ENCODE measurements around the gene FAM124B. TPM values are rescaled to one million over a fixed set of nuclear protein-coding genes. Genes with fewer than 3 reads are reported as not detected.

Gene FAM124B
- total RNA-seq, 1 experiment from 2014 or later, result not detected

DNA sequence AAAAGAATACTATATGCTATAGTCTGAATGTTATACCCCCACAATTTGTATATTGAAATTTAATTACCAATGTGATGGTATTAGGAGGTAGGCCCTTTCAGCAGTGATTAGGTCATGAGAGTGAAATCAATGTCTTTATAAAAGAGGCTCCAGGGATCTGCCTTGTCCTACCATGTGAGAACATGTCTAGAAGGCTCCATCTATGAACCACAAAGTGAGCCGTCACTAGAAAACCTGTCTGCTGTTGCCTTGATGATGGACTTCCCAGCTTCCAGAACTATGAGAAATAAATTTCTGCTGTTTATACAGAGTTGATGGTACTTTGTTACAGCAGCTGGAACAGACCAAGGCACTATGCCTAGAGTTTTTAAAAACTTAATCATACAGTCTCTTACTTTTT is 46.3 kb upstream of the FAM124B start:
- ChIA-PET CTCF (interaction anchor here (0.7 kb wide), 1 partner anchor 20 kb away, joined by 4 read pairs; no protein-coding TSS in a partner anchor), POLR2A (no interaction called here)
- no peak for DNase-seq
- H3K4me3 Mint-ChIP-seq (ENCODE audit: unreplicated experiment), result no peak overlapping the region
- Histone ChIP-seq H3K9me3 (peaks cover 4% of the 10 kb centered on the region; the same call in 1 of the 2 replicates), H3K4me3 (ENCODE audit: low read depth, low read length) (no peak overlapping the region), H3K27me3 (replicated peaks; ENCODE audit: control insufficient read depth, insufficient read depth, low read length) (no peaks in the 10 kb centered on the region), H3K4me1 (no peaks in the 10 kb centered on the region), H3K36me3 (ENCODE audit: control insufficient read depth, insufficient read depth, low read length) (no peaks in the 10 kb centered on the region)
- TF ChIP-seq, protein P1, sequence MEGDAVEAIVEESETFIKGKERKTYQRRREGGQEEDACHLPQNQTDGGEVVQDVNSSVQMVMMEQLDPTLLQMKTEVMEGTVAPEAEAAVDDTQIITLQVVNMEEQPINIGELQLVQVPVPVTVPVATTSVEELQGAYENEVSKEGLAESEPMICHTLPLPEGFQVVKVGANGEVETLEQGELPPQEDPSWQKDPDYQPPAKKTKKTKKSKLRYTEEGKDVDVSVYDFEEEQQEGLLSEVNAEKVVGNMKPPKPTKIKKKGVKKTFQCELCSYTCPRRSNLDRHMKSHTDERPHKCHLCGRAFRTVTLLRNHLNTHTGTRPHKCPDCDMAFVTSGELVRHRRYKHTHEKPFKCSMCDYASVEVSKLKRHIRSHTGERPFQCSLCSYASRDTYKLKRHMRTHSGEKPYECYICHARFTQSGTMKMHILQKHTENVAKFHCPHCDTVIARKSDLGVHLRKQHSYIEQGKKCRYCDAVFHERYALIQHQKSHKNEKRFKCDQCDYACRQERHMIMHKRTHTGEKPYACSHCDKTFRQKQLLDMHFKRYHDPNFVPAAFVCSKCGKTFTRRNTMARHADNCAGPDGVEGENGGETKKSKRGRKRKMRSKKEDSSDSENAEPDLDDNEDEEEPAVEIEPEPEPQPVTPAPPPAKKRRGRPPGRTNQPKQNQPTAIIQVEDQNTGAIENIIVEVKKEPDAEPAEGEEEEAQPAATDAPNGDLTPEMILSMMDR (IDR thresholded peaks at IDR 0.05; ENCODE audit: insufficient read depth in 1 of 2, low read depth in 1 of 2, low read length in 1 of 2, severe bottlenecking in 1 of 2, unreplicated experiment in 1 of 2), result no peak
- H3K27me3 Mint-ChIP-seq (ENCODE audit: insufficient read depth, unreplicated experiment), result no peaks in the 10 kb centered on the region
- no peaks in the 10 kb centered on the region for H3K9me3 Mint-ChIP-seq (ENCODE audit: unreplicated experiment)
- intact Hi-C loops (cut with micrococcal nuclease; ENCODE audit: unreplicated experiment), result loop anchor here (5.0 kb wide), 2 partner anchors 329 to 456 kb away; no protein-coding TSS in a partner anchor
- no TSS peak for BruUV-seq (replicated peaks)
- H3K36me3 Mint-ChIP-seq (ENCODE audit: insufficient read depth, unreplicated experiment), result no peaks in the 10 kb centered on the region
- H3K27ac Mint-ChIP-seq (ENCODE audit: unreplicated experiment), result no peak overlapping the region
- no peaks in the 10 kb centered on the region for H3K4me1 Mint-ChIP-seq (ENCODE audit: low read depth, unreplicated experiment)

DNA sequence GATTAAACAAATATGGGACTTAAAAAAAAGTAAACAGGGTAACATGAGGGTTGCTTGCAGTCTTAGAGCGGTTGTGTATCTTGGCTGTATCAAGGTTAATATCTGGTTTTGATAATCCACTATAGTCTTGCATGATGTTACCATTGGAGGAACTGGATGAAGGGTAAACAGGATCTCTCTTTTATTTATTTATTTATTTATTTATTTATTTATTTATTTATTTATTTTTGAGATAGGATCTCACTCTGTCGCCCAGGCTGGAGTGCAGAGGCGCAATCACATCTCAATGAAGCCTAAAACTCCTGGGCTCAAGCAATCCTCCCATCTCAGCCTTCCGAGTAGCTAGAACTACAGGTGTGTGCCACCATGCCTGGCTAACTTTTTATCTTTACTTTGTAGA is 42.9 kb upstream of the FAM124B start:
- H3K27me3 Mint-ChIP-seq (ENCODE audit: insufficient read depth, unreplicated experiment), result peaks cover 3% of the 10 kb centered on the region
- DNase-seq, result no peak
- Histone ChIP-seq H3K4me3 (ENCODE audit: low read depth, low read length) (no peak overlapping the region), H3K36me3 (ENCODE audit: control insufficient read depth, insufficient read depth, low read length) (no peaks in the 10 kb centered on the region), H3K9me3 (peaks cover 4% of the 10 kb centered on the region; the same call in 1 of the 2 replicates), H3K4me1 (no peaks in the 10 kb centered on the region), H3K27me3 (replicated peaks; ENCODE audit: control insufficient read depth, insufficient read depth, low read length) (no peaks in the 10 kb centered on the region)
- H3K9me3 Mint-ChIP-seq (ENCODE audit: unreplicated experiment), result peaks cover 10% of the 10 kb centered on the region
- no peak overlapping the region for H3K4me3 Mint-ChIP-seq (ENCODE audit: unreplicated experiment)
- H3K4me1 Mint-ChIP-seq (ENCODE audit: low read depth, unreplicated experiment), result no peaks in the 10 kb centered on the region
- TF ChIP-seq, protein P1 (IDR thresholded peaks at IDR 0.05; ENCODE audit: insufficient read depth in 1 of 2, low read depth in 1 of 2, low read length in 1 of 2, severe bottlenecking in 1 of 2, unreplicated experiment in 1 of 2), result no peak
- no TSS peak for BruUV-seq (replicated peaks)
- ChIA-PET POLR2A (no interaction called here), CTCF (no interaction called here)
- intact Hi-C loops (cut with micrococcal nuclease; ENCODE audit: unreplicated experiment), result loop anchor here (5.0 kb wide), 2 partner anchors 333 to 452 kb away; no protein-coding TSS in a partner anchor
- no peaks in the 10 kb centered on the region for H3K36me3 Mint-ChIP-seq (ENCODE audit: insufficient read depth, unreplicated experiment)
- H3K27ac Mint-ChIP-seq (ENCODE audit: unreplicated experiment), result no peak overlapping the region

DNA sequence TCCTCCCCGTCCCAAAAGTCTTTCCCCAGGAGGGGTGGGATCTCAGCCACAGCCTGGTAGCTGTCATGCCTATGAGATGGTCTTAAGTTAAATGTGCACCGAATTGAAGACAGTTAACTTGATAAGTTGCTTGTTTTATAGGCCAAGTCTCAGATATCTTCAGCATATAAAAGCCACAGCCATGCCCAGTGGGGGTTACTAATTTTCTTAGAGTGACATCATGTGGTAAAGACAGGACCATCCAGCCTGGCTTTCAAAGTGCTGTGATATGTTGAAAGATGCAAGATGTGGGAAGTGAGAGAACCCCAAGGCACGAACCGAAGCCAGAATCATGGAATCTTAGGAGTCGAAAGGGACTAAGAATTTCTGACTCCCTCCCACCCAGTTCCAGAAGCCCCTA is 42.1 kb upstream of the FAM124B start:
- POLR2A ChIA-PET, result no interaction called here
- Mint-ChIP-seq H3K27me3 (ENCODE audit: insufficient read depth, unreplicated experiment) (peaks cover 3% of the 10 kb centered on the region), H3K36me3 (ENCODE audit: insufficient read depth, unreplicated experiment) (no peaks in the 10 kb centered on the region), H3K27ac (ENCODE audit: unreplicated experiment) (no peak overlapping the region), H3K4me1 (ENCODE audit: low read depth, unreplicated experiment) (peaks cover 2% of the 10 kb centered on the region), H3K4me3 (ENCODE audit: unreplicated experiment) (no peak overlapping the region), H3K9me3 (ENCODE audit: unreplicated experiment) (peaks cover 10% of the 10 kb centered on the region)
- H3K36me3 ChIP-seq (ENCODE audit: control insufficient read depth, insufficient read depth, low read length), result no peaks in the 10 kb centered on the region
- 0 out of 2 replicates have a peak, but pooled peaks cover 4% of the 10 kb centered on the region for H3K9me3 ChIP-seq
- H3K4me1 ChIP-seq, result no peaks in the 10 kb centered on the region
- BruUV-seq (replicated peaks), result no TSS peak
- H3K4me3 ChIP-seq (ENCODE audit: low read depth, low read length), result no peak overlapping the region
- TF ChIP-seq, protein P1 (IDR thresholded peaks at IDR 0.05; ENCODE audit: insufficient read depth in 1 of 2, low read depth in 1 of 2, low read length in 1 of 2, severe bottlenecking in 1 of 2, unreplicated experiment in 1 of 2), result no peak
- CTCF ChIA-PET, result no interaction called here
- intact Hi-C loops (cut with micrococcal nuclease; ENCODE audit: unreplicated experiment), result no loop called here
- no peak for DNase-seq
- H3K27me3 ChIP-seq (replicated peaks; ENCODE audit: control insufficient read depth, insufficient read depth, low read length), result no peaks in the 10 kb centered on the region
